Forelimb muscle (tissue), 1 donor: Measurements from ENCODE around the gene MPZL3. TPM values are rescaled to one million over a fixed set of nuclear protein-coding genes. Genes with fewer than 3 reads are reported as not detected.

ENCODE experiments used
- DNase-seq: peaks from one replicate; pipeline ENCODE4 v3.0.0-alpha.2; 2013; ENCODE audit warnings: low read depth
- polyA plus RNA-seq: library from polyadenylated mRNA; unstranded; fragments of 120-200 nt; gene quantifications from one replicate; pipeline ENCODE4 v1.2.1, GENCODE V29; 2013; ENCODE audit not compliant: insufficient read length

The MPZL3 gene
- polyA plus RNA-seq = 0.58 TPM

GRCh38 chr11:118251858-118252652 is at the start of gene MPZL3:
Gene MPZL3 (minus strand): TSS chr11:118252365. CDS start chr11:118252294, 71 bp downstream.
- peak; percentile 48 for DNase-seq

- DNase-seq = no peak
Measured at GRCh38 chr11:118301600-118302195, 49.5 kb upstream of the MPZL3 start.

- no peak for DNase-seq
Measured at GRCh38 chr11:118295815-118296454, 43.8 kb upstream of the MPZL3 start.

GRCh38 chr11:118295199-118295598 is 43.0 kb upstream of the MPZL3 start:
- no peak for DNase-seq

- no peak for DNase-seq
Measured at GRCh38 chr11:118294053-118294452, 41.9 kb upstream of the MPZL3 start.

- no peak for DNase-seq
Measured at GRCh38 chr11:118291477-118292135, 39.4 kb upstream of the MPZL3 start.

- no peak for DNase-seq
Measured at GRCh38 chr11:118290923-118291322, 38.8 kb upstream of the MPZL3 start.

GRCh38 chr11:118289401-118289800 is 37.2 kb upstream of the MPZL3 start:
- no peak for DNase-seq

GRCh38 chr11:118287006-118287405 is 34.8 kb upstream of the MPZL3 start:
- no peak for DNase-seq

- no peak for DNase-seq
Measured at GRCh38 chr11:118286545-118286944, 34.4 kb upstream of the MPZL3 start.

- no peak for DNase-seq
Measured at GRCh38 chr11:118283756-118284350, 31.7 kb upstream of the MPZL3 start.

- DNase-seq = no peak
Measured at GRCh38 chr11:118283037-118283636, 31.0 kb upstream of the MPZL3 start.

- DNase-seq = no peak
Measured at GRCh38 chr11:118282606-118283005, 30.4 kb upstream of the MPZL3 start.

GRCh38 chr11:118281284-118281683 is 29.1 kb upstream of the MPZL3 start:
- no peak for DNase-seq

GRCh38 chr11:118277312-118277711 is 25.1 kb upstream of the MPZL3 start:
- DNase-seq = no peak

GRCh38 chr11:118276422-118276821 is 24.3 kb upstream of the MPZL3 start:
- no peak for DNase-seq

- no peak for DNase-seq
Measured at GRCh38 chr11:118275176-118275575, 23.0 kb upstream of the MPZL3 start.

- no peak for DNase-seq
Measured at GRCh38 chr11:118274186-118274585, 22.0 kb upstream of the MPZL3 start.

- no peak for DNase-seq
Measured at GRCh38 chr11:118272001-118272400, 19.8 kb upstream of the MPZL3 start.

GRCh38 chr11:118267486-118267885 is 15.3 kb upstream of the MPZL3 start:
- DNase-seq = no peak

- no peak for DNase-seq
Measured at GRCh38 chr11:118265954-118266353, 13.8 kb upstream of the MPZL3 start.
